ENCODE measurements around the gene RNF157.

Gene RNF157

GRCh38 chr17:76243826-76244679 lies 3.8 kb upstream of the RNF157 start:
- TF ChIP-seq CTCF (IDR thresholded peaks at IDR 0.05; ENCODE audit: unreplicated experiment in 3 of 3), result no peak
- H3K27me3 Mint-ChIP-seq (ENCODE audit: low read depth), result peaks cover 19% of the 10 kb centered on the region
- no peaks in the 10 kb centered on the region for H3K9me3 Mint-ChIP-seq
- H3K36me3 Mint-ChIP-seq (ENCODE audit: low read depth), result no peaks in the 10 kb centered on the region
- peak overlapping the region in 2 of 3 experiments; percentile 20 to 57 for H3K4me3 Mint-ChIP-seq
- peaks cover 48% of the 10 kb centered on the region for H3K4me1 Mint-ChIP-seq
- H3K27ac Mint-ChIP-seq, result peak overlapping the region in 1 of 3 experiments; percentile 33

DNA sequence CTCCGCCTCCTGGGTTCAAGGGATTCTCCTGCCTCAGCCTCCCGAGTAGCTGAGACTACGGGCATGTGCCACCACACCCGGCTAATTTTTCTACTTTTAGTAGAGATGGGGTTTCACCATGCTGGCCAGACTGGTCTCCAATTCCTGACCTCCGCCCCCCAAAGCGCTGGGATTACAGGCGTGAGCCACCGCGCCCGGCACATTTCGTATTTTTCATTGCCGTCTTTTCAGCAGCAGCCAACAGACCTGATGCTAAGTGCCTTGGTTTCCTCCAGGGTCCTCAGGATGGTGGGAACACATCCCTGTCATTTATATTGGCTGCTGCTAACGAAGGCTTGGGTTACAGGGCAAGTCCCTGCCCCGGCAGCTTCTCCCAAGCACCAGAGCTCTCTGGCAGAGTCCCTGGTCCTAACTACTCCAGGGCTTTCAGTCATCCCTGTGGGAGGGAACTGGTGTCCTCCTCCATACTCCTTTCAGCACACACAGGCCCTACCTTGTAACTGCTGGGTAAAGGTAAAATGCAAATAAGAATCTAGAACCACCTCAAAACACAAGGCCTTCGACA lies 1.5 kb upstream of the RNF157 start:
- Mint-ChIP-seq H3K36me3 (ENCODE audit: low read depth) (no peaks in the 10 kb centered on the region), H3K27me3 (ENCODE audit: low read depth) (peaks cover 31% of the 10 kb centered on the region), H3K4me1 (peaks cover 36% of the 10 kb centered on the region), H3K27ac (peak overlapping the region; percentile 25 to 86 (median 55)), H3K9me3 (no peaks in the 10 kb centered on the region), H3K4me3 (peak overlapping the region; percentile 86 to 87 (median 86))
- no peak for TF ChIP-seq CTCF (IDR thresholded peaks at IDR 0.05; ENCODE audit: unreplicated experiment in 3 of 3)

- peak overlapping the region; percentile 86 to 87 (median 86) for H3K4me3 Mint-ChIP-seq
- no peak for TF ChIP-seq CTCF (IDR thresholded peaks at IDR 0.05; ENCODE audit: unreplicated experiment in 3 of 3)
These were observed 878 bp upstream of the RNF157 start for GRCh38 chr17:76241204-76241538.

GRCh38 chr17:76239538-76240274 lies 587 bp downstream of the RNF157 start:
- Mint-ChIP-seq H3K36me3 (ENCODE audit: low read depth) (no peaks in the 10 kb centered on the region), H3K27me3 (ENCODE audit: low read depth) (peaks cover 31% of the 10 kb centered on the region), H3K9me3 (no peaks in the 10 kb centered on the region), H3K4me1 (peaks cover 26% of the 10 kb centered on the region), H3K4me3 (peak overlapping the region; percentile 79 to 90 (median 87)), H3K27ac (peak overlapping the region in 2 of 3 experiments; percentile 10 to 78)
- no peak for TF ChIP-seq CTCF (IDR thresholded peaks at IDR 0.05; ENCODE audit: unreplicated experiment in 3 of 3)

More at GRCh38 chr17:76241204-76241538, 878 bp upstream of the RNF157 start:
- H3K4me1 Mint-ChIP-seq, result peaks cover 30% of the 10 kb centered on the region
- peak overlapping the region; percentile 52 to 94 (median 86) for H3K27ac Mint-ChIP-seq
- H3K9me3 Mint-ChIP-seq, result no peaks in the 10 kb centered on the region
- peaks cover 31% of the 10 kb centered on the region for H3K27me3 Mint-ChIP-seq (ENCODE audit: low read depth)
- H3K36me3 Mint-ChIP-seq (ENCODE audit: low read depth), result no peaks in the 10 kb centered on the region

DNA sequence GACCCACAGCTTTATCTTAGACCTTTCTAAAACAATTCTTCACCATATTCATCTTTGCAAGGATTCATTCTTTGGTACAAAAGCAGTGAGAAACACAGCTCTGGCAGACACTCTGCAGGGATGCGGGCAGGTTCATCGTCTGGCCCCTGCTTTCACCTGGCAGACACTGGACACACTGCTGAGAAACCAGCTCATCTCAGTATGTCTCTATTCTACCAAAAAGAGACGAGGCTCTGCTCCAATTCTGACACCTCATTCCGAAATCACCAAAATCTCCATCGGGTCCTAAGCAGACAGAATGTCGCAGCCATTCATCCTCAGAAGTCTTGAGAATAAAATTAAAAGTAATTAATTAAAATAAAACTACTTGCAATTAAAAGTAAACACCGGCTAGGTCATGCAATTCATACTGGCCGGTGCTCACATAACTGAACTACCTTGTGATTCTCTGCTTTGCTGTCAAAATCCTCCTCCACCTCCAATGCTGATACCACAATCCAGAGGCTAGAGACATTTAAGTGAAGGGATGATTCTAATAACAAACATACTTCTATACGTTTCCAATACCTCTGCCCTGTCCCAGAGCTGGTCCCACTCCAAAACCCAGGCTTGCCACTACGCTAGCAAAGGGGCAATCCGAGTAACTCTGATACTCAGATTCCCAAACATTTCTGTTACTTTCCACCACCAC lies 1.3 kb downstream of the RNF157 start:
- TF ChIP-seq CTCF (IDR thresholded peaks at IDR 0.05; ENCODE audit: unreplicated experiment in 3 of 3), result no peak
- Mint-ChIP-seq H3K4me3 (peak overlapping the region; percentile 79 to 90 (median 87)), H3K36me3 (ENCODE audit: low read depth) (no peaks in the 10 kb centered on the region), H3K4me1 (peaks cover 26% of the 10 kb centered on the region), H3K9me3 (no peaks in the 10 kb centered on the region), H3K27ac (peak overlapping the region; percentile 10 to 78 (median 19)), H3K27me3 (ENCODE audit: low read depth) (peaks cover 31% of the 10 kb centered on the region)
